H1 (cell line): ENCODE data around the gene TCF20. TPM values are rescaled to one million over a fixed set of nuclear protein-coding genes. Genes with fewer than 3 reads are reported as not detected.

Experiments used
- BRCA1 ChIP-seq: IDR thresholded peaks from 2 replicates; pipeline ENCODE4 v1.6.1; 2012; ENCODE audit warnings: low read depth, low read length, improper control_type of control experiment
- CHD7 ChIP-seq: fragments of 300-600 bp; sonication (generic); IDR thresholded peaks from 2 replicates; pipeline ENCODE4 v1.7.1; 2012; ENCODE audit warnings: low read length, moderate library complexity, mild to moderate bottlenecking, inconsistent platforms; ENCODE audit not compliant: insufficient replicate concordance
- MAX ChIP-seq: IDR thresholded peaks from 2 replicates; pipeline ENCODE4 v1.6.1; 2012; ENCODE audit warnings: inconsistent platforms
- RFX5 ChIP-seq: IDR thresholded peaks from 2 replicates; pipeline ENCODE4 v1.6.1; 2011; ENCODE audit warnings: low read depth, low read length, improper control_type of control experiment, borderline replicate concordance
- SIX5 ChIP-seq: IDR thresholded peaks from 2 replicates; pipeline ENCODE4 v1.6.1; 2011; ENCODE audit warnings: mild to moderate bottlenecking, low read depth, low read length
- SP4 ChIP-seq: IDR thresholded peaks from 2 replicates; pipeline ENCODE4 v1.6.1; 2012; ENCODE audit warnings: low read length, inconsistent platforms
- TEAD4 ChIP-seq: IDR thresholded peaks from 2 replicates; pipeline ENCODE4 v1.6.1; 2012; ENCODE audit warnings: low read depth, low read length, inconsistent platforms, mixed read lengths
- polyA plus RNA-seq, 7 experiments: library from polyadenylated mRNA; depleted of rRNA in 3 of 7; stranded (reverse) in 5 of 7; unstranded in 2 of 7; fragments of >200 nt in 5 of 7; fragments of 200-250 nt in 2 of 7; gene quantifications; 1 replicate in 5 of 7; 2 replicates in 1 of 7; 4 replicates in 1 of 7; pipeline versions ENCODE4 v1.2.1 to v1.2.3, GENCODE V29; 2011 to 2013; ENCODE audit warnings: missing spikeins in 2 of 7, mixed read lengths in 2 of 7
- total RNA-seq: library from RNA; stranded (reverse); fragmentation: NEBNext Ultra II Directional; extraction: Animal tissue kit (Norgen Biotek cat#: 25700); gene quantifications from 2 replicates; pipeline ENCODE4 v1.2.1, GENCODE V29; 2021

The TCF20 gene
- total and polyA plus RNA-seq, 2 of the 8 experiments (the other 6 are each of a cell fraction or from before 2014, with no cell fraction given), result 22.0 to 79.8 TPM

- TF ChIP-seq CHD7 (no peak), BRCA1 (no peak), SIX5 (no peak), TEAD4 (no peak), MAX (no peak), RFX5 (no peak), SP4 (no peak)
Measured at GRCh38 chr22:42288791-42289190, 18.3 kb upstream of the TCF20 start (continued).
